Endothelial cell of umbilical vein (primary cell): Measurements from ENCODE around the gene OLA1. TPM values are rescaled to one million over a fixed set of nuclear protein-coding genes. Genes with fewer than 3 reads are reported as not detected.

Source experiments
- BruUV-seq: library from RNA; stranded (reverse); fragments of 400-500 nt; replicated peaks from 2 replicates; lab custom pipeline; 2021; lab: Mats Ljungman, UMichigan
- CTCF ChIA-PET: fragments of 300-600, 350-600 bp; sonication (Branson Sonifier 250); formaldehyde crosslinking; loops from one replicate; lab custom pipeline; 2021; ENCODE audit warnings: antibody characterized with exemption, inconsistent platforms; lab: Charles Lee
- POLR2A ChIA-PET: fragments of 300-600, 350-600 bp; sonication (Branson Sonifier 250); formaldehyde crosslinking; loops from one replicate; lab custom pipeline; 2021; ENCODE audit warnings: antibody characterized with exemption, inconsistent platforms; lab: Charles Lee
- DNase-seq: peaks from one replicate; pipeline ENCODE4 v3.0.0-alpha.2; 2011; ENCODE audit warnings: low read depth, low spot score
- FAIRE-seq: peaks from 2 replicates; lab custom pipeline; 2011; peaks lifted over from hg19 to GRCh38; lab: Jason Lieb, UNC
- H2AFZ ChIP-seq: 2 replicates; pipeline ENCODE4 v1.6.0; 2012; ENCODE audit warnings: low read depth, low read length, control low read depth, inconsistent platforms
- H3K27ac ChIP-seq: 2 replicates; pipeline ENCODE4 v1.5.1; 2011; ENCODE audit warnings: low read depth, mild to moderate bottlenecking, control low read depth, low read length, moderate library complexity; ENCODE audit not compliant: insufficient read depth
- H3K27me3 ChIP-seq, 2 experiments: 2 replicates each; pipeline versions ENCODE4 v1.6.0 to v1.6.1; 2011; ENCODE audit warnings: low read length in 2 of 2, mixed read lengths in 1 of 2; ENCODE audit not compliant: control insufficient read depth in 2 of 2, insufficient read depth in 2 of 2
- H3K36me3 ChIP-seq, 2 experiments: 2 replicates in 1 of 2; 3 replicates in 1 of 2; pipeline ENCODE4 v1.5.1; 2011; ENCODE audit warnings: low read length in 2 of 2, mild to moderate bottlenecking in 1 of 2, moderate library complexity in 1 of 2; ENCODE audit not compliant: control insufficient read depth in 2 of 2, insufficient read depth in 2 of 2; ENCODE audit errors: extremely low read depth in 1 of 2
- H3K4me1 ChIP-seq: 3 replicates; pipeline ENCODE4 v1.5.1; 2011; ENCODE audit warnings: mild to moderate bottlenecking, low read length; ENCODE audit not compliant: control insufficient read depth, insufficient read depth; ENCODE audit errors: extremely low read depth
- H3K4me2 ChIP-seq: 2 replicates; pipeline ENCODE4 v1.6.1; 2011; ENCODE audit warnings: low read length, control low read depth, mixed read lengths; ENCODE audit not compliant: insufficient read depth
- H3K4me3 ChIP-seq, 3 experiments: fragments of 200-600 bp in 1 of 3; sonication (generic), shearing (Covaris generic) in 1 of 3; replicated peaks in 1 of 3; 2 replicates each; pipeline ENCODE4 v1.5.1; 2011 to 2016; ENCODE audit warnings: control low read depth in 3 of 3, low read length in 3 of 3, mild to moderate bottlenecking in 2 of 3, inconsistent platforms in 1 of 3, low read depth in 1 of 3, moderate library complexity in 1 of 3; ENCODE audit not compliant: insufficient read depth in 1 of 3
- H3K79me2 ChIP-seq: 2 replicates; pipeline ENCODE4 v1.6.0; 2012; ENCODE audit warnings: low read length, inconsistent platforms; ENCODE audit not compliant: control insufficient read depth, insufficient read depth
- H3K9ac ChIP-seq: replicated peaks from 2 replicates; pipeline ENCODE3; 2011; ENCODE audit warnings: low read length, control low read depth; ENCODE audit not compliant: insufficient read depth; ENCODE audit errors: extremely low read depth
- H3K9me1 ChIP-seq: replicated peaks from 3 replicates; pipeline ENCODE4 v1.6.0; 2011; ENCODE audit warnings: mild to moderate bottlenecking, low read length; ENCODE audit not compliant: control insufficient read depth, insufficient read depth; ENCODE audit errors: extremely low read depth
- H3K9me3 ChIP-seq: replicated peaks from 2 replicates; pipeline ENCODE4 v1.5.1; 2012; ENCODE audit warnings: low read length, inconsistent platforms; ENCODE audit not compliant: control insufficient read depth, insufficient read depth
- H4K20me1 ChIP-seq: replicated peaks from 2 replicates; pipeline ENCODE3; 2011; ENCODE audit warnings: mild to moderate bottlenecking, low read length; ENCODE audit not compliant: control insufficient read depth, insufficient read depth; ENCODE audit errors: extremely low read depth
- CTCF ChIP-seq, 2 donors: IDR thresholded peaks; 1 replicate in 1 of 2; 2 replicates in 1 of 2; pipeline ENCODE4 v1.5.1; 2011; ENCODE audit warnings: low read length in 2 of 2, mild to moderate bottlenecking in 2 of 2, moderate library complexity in 2 of 2, control low read depth in 1 of 2, inconsistent platforms in 1 of 2, low read depth in 1 of 2; ENCODE audit not compliant: insufficient read depth in 1 of 2; ENCODE audit errors: extremely low read depth in 1 of 2
- EZH2 ChIP-seq: IDR thresholded peaks from 2 replicates; pipeline ENCODE4 v1.6.1; 2012; ENCODE audit warnings: borderline replicate concordance, low read depth, mild to moderate bottlenecking, moderate library complexity, low read length, inconsistent platforms; ENCODE audit not compliant: severe bottlenecking
- FOS ChIP-seq: IDR thresholded peaks from 2 replicates; pipeline ENCODE4 v1.6.1; 2011; ENCODE audit warnings: mild to moderate bottlenecking, low read length, moderate library complexity, borderline replicate concordance; ENCODE audit not compliant: insufficient read depth
- GATA2 ChIP-seq: IDR thresholded peaks from 2 replicates; pipeline ENCODE4 v1.7.0; 2011; ENCODE audit warnings: low read depth, mild to moderate bottlenecking, moderate library complexity, mixed read lengths, low read length; ENCODE audit not compliant: insufficient read length, insufficient read depth
- JUN ChIP-seq: IDR thresholded peaks from 2 replicates; pipeline ENCODE4 v1.6.1; 2011; ENCODE audit warnings: borderline replicate concordance, low read depth; ENCODE audit not compliant: insufficient read length, insufficient read depth
- MAX ChIP-seq: IDR thresholded peaks from 2 replicates; pipeline ENCODE4 v1.6.1; 2011; ENCODE audit not compliant: insufficient read depth, insufficient read length
- MYC ChIP-seq: IDR thresholded peaks from one replicate; pipeline ENCODE4 v1.6.1; 2011; ENCODE audit warnings: mild to moderate bottlenecking, low read depth, low read length
- POLR2A ChIP-seq: IDR thresholded peaks from 2 replicates; pipeline ENCODE4 v1.6.1; 2012; ENCODE audit warnings: low read depth, mild to moderate bottlenecking, control low read depth, low read length
- POLR2AphosphoS5 ChIP-seq: IDR thresholded peaks from 2 replicates; pipeline ENCODE4 v1.6.1; 2012; ENCODE audit warnings: low read depth, mild to moderate bottlenecking, control low read depth, low read length, moderate library complexity; ENCODE audit not compliant: insufficient read depth
- dilution Hi-C: fragments of 300-500 bp; cut with MboI; formaldehyde crosslinking; loops from one replicate; pipeline ENCODE4 v1.15.0; 2019; ENCODE audit warnings: low sequenced_read_pairs; ENCODE audit not compliant: extremely low pct_ligation_motif_present
- intact Hi-C: fragments of 100-400 bp; cut with micrococcal nuclease; formaldehyde crosslinking; loops from one replicate; pipeline ENCODE4 v1.10.0; 2022
- polyA plus RNA-seq, 4 experiments: library from polyadenylated mRNA; depleted of rRNA in 3 of 4; stranded (reverse) in 3 of 4; unstranded in 1 of 4; fragments of >200 nt; gene quantifications; 2 replicates each; pipeline versions ENCODE4 v1.2.1 to v1.2.3, GENCODE V29; 2011 to 2012; ENCODE audit warnings: missing spikeins in 1 of 4
- total RNA-seq: library from RNA; stranded (reverse); gene quantifications from 2 replicates; pipeline ENCODE4 v1.2.3, GENCODE V29; 2021

Gene OLA1
- total and polyA plus RNA-seq, 2 donors (not counting 3 experiments of a cell fraction or from before 2014, with no cell fraction given) = 30.6 to 93.9 TPM

GRCh38 chr2:174158003-174158402, 90.3 kb downstream of the OLA1 start:
- TF ChIP-seq CTCF (IDR thresholded peaks at IDR 0.05; ENCODE audit: extremely low read depth in 1 of 2, insufficient read depth in 1 of 2, low read depth in 1 of 2, low read length in 2 of 2) (peak; percentile 45 to 57), MYC (no peak), POLR2A (no peak)
- Histone ChIP-seq H2AFZ (no peak overlapping the region), H3K79me2 (peaks cover 18% of the 10 kb centered on the region), H3K4me3 (no peak overlapping the region), H3K27me3 (no peaks in the 10 kb centered on the region), H3K27ac (no peak overlapping the region), H3K9me1 (peaks cover 3% of the 10 kb centered on the region), H3K36me3 (no peaks in the 10 kb centered on the region), H3K9me3 (no peaks in the 10 kb centered on the region), H4K20me1 (no peaks in the 10 kb centered on the region), H3K4me2 (no peak overlapping the region), H3K4me1 (peaks cover 11% of the 10 kb centered on the region), H3K9ac (no peak overlapping the region)
- DNase-seq (peak; percentile 29), FAIRE-seq (no peak)
- BruUV-seq = no TSS peak
- intact Hi-C loops (loop anchor here (1.0 to 5.0 kb wide), 2 partner anchors 89 to 183 kb away; partner anchors contain the start of gene OLA1), dilution Hi-C loops (no loop called here)
- POLR2A ChIA-PET = no interaction called here
- CTCF ChIA-PET = interaction anchor here (1.0 to 1.9 kb wide), 9 partner anchors 13 to 186 kb away, joined by 3 to 16 read pairs (median 5); partner anchors contain the start of gene OLA1

DNA sequence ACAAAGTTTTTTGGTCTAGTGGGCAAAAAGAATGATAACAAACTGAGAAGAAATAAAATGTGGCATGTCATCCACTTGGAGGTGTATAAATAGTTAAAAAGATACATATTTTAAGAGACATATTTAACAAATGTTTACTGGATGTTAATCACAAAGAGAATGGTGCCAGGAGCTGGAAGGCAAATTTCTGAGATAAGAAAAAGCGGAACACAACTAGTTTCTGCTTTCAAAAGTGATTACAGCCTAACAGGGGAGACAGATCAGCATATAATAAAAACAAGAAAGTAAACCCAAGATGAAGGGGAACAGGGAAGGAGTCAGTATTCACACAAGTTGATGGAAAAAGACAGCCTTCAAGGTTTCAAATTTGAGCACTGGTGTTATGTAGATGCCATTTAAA, 91.3 kb downstream of the OLA1 start:
- Histone ChIP-seq H3K4me1 (peaks cover 17% of the 10 kb centered on the region), H3K36me3 (no peaks in the 10 kb centered on the region), H3K9ac (no peak overlapping the region), H2AFZ (no peak overlapping the region), H3K27ac (no peak overlapping the region), H3K79me2 (peaks cover 13% of the 10 kb centered on the region), H3K9me1 (peaks cover 3% of the 10 kb centered on the region), H4K20me1 (no peaks in the 10 kb centered on the region), H3K27me3 (no peaks in the 10 kb centered on the region), H3K4me2 (no peak overlapping the region), H3K9me3 (no peaks in the 10 kb centered on the region), H3K4me3 (no peak overlapping the region)
- TF ChIP-seq POLR2A (no peak), FOS (no peak), CTCF (IDR thresholded peaks at IDR 0.05; ENCODE audit: extremely low read depth in 1 of 2, insufficient read depth in 1 of 2, low read depth in 1 of 2, low read length in 2 of 2) (no peak), JUN (no peak), MAX (no peak), GATA2 (no peak), MYC (no peak), EZH2 (no peak), POLR2AphosphoS5 (no peak)
- BruUV-seq = no TSS peak
- dilution Hi-C loops = no loop called here
- POLR2A ChIA-PET = no interaction called here
- intact Hi-C loops = loop anchor here (5.0 kb wide), 1 partner anchor 90 kb away; the partner anchor contains the start of gene OLA1
- no peak for FAIRE-seq
- CTCF ChIA-PET = interaction anchor here (1.5 to 1.9 kb wide), 4 partner anchors 19 to 180 kb away, joined by 5 to 7 read pairs (median 6); partner anchors contain the start of gene OLA1
- no peak for DNase-seq
